ENCODE results near the gene TBC1D14.

The TBC1D14 gene

GRCh38 chr4:7049295-7049694 is 139.7 kb downstream of the TBC1D14 start:
- no peak for DNase-seq

DNA sequence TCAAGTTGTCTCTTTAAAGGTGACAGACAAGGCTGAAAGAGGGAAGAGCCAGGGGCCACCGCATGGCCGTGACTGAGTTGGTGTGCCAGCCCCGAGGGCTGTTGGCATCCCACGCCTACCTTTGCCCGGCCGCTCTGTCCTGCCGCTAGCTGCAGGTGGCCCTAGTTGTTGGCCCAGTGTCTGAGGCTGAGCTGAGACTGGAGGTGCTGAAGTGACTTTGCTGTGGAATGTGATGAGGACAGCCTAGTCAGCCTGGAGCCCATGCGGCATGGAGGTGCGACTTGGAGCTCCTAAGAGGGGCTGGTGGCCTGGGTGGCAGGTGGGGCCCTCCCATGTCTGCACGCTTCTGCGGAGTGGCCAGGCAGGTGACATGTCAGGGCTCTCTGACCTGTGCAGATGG is 140.1 kb downstream of the TBC1D14 start:
- no peak for DNase-seq

GRCh38 chr4:7050481-7051143 is 141.0 kb downstream of the TBC1D14 start:
- no peak for DNase-seq

GRCh38 chr4:7051144-7051495 is 141.5 kb downstream of the TBC1D14 start:
- no peak for DNase-seq

DNA sequence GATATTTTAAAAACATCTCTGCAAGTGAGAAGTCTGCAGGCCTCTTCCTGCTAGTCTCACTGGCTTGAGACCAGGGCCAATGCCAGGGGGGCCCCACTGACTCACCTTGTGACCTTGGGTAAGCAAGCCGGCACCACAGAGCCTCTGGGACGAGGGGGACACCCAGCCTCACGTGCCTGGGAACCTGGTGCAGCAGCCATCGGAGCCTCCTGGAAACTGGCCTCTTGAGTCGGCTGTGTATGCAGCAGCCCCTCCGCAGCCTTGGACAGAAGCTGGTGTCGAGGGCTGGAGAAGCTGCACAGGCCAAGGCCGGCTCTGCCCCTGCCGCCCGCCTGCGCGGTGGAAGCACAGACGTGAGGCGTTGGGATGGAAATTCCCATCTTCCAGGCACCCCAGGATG is 142.3 kb downstream of the TBC1D14 start:
- DNase-seq: no peak

- DNase-seq: no peak
Measured at GRCh38 chr4:7052313-7052712, 142.7 kb downstream of the TBC1D14 start.

GRCh38 chr4:7052923-7053715 is 143.5 kb downstream of the TBC1D14 start:
- no peak for DNase-seq

DNA sequence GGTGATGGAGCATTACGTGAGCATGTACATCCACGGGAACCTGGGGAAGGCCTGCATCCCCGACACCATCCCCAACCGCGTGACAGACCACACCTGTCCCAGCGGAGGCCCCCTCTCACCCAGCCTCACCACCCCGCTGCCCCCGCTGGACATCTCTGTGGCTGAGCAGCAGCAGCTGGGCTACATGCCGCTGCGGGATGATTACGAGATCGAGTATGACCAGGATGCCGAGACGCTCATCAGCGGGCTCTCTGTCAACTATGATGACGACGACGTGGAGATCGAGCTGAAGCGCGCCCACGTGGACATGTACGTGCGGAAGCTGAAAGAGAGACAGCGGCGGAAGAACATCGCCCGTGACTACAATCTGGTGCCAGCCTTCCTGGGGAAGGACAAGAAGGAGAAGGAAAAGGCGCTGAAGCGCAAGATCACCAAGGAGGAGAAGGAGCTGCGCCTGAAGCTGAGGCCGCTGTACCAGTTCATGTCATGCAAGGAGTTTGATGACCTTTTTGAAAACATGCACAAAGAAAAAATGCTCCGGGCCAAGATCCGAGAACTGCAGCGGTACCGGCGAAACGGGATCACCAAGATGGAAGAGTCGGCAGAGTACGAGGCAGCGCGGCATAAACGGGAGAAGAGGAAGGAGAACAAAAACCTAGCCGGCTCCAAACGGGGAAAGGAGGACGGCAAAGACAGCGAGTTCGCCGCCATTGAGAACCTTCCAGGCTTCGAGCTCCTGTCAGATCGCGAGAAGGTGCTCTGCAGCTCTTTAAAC is 144.7 kb downstream of the TBC1D14 start:
- no peak for DNase-seq

GRCh38 chr4:7055111-7055989 is 145.7 kb downstream of the TBC1D14 start:
- peak; percentile 52 for DNase-seq

GRCh38 chr4:7055990-7056325 is 146.3 kb downstream of the TBC1D14 start:
- DNase-seq: no peak

DNA sequence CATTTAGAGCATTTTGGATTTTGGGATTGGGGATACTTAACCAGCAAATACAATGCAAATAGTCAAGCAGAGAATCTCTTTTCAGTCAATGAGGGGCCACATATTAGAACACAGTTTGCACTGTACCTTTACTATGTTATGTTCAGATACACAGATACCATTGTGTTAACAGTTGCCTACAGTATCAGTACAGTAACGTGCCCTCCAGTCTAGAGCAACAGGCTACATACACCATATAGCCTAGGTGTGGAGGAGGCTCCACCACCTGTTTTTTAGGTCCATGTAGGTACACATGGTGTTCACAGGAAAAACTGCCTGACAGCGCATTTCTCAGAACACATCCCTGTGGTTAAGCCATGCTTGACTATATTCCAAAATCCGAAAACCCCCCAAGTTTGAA is 149.2 kb downstream of the TBC1D14 start:
- DNase-seq: no peak

- no peak for DNase-seq
Measured at GRCh38 chr4:7059662-7060061, 150.0 kb downstream of the TBC1D14 start.

- no peak for DNase-seq
Measured at GRCh38 chr4:7060346-7061150, 150.9 kb downstream of the TBC1D14 start.

- no peak for DNase-seq
Measured at GRCh38 chr4:7061815-7062214, 152.2 kb downstream of the TBC1D14 start.

- DNase-seq: no peak
Measured at GRCh38 chr4:7062816-7063215, 153.2 kb downstream of the TBC1D14 start.

GRCh38 chr4:7063362-7063761 is 153.7 kb downstream of the TBC1D14 start:
- no peak for DNase-seq

GRCh38 chr4:7066006-7066405 is 156.4 kb downstream of the TBC1D14 start:
- no peak for DNase-seq

DNA sequence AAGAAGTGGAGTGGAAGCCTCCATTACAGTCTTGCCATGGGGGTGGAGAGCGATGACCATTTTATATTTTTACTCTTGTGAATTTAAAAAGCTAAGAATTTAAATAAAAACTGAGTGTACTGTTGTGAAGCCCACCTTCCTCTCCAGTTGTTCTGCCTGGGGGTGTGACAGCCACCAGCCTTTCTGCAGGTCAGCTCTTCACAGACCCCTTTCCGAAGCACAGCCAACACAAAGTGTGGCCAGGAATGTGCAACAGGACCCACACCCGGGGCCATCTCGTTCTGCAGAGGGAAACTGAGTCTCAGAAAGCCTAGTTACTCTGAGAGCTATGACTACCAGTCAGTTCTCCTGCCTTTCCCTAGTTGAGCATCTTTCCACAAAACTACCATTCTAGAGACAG is 156.9 kb downstream of the TBC1D14 start:
- DNase-seq: no peak

DNA sequence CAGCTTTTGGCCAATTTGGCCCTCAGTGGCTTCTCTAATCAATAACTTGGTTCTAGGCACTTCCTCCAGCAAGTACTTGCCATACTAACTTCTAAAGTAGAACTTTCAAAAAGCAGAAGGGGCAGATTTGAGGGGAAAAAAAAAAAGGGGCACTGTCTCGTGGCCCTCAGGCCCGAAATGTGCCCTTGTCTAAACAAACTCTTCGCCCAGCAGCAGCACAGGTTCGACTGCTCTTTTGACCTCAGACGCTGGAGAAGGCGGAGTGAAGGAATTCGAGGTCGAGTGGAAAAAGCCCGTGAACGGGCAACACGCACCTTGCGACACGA is 157.5 kb downstream of the TBC1D14 start:
- DNase-seq: no peak

GRCh38 chr4:7067452-7068278 is 158.0 kb downstream of the TBC1D14 start, which contains the start of gene GRPEL1:
Gene GRPEL1, minus strand, starts transcription at chr4:7068064. Its CDS starts 32 bp downstream, at chr4:7068032.
- DNase-seq: peak; percentile 100

DNA sequence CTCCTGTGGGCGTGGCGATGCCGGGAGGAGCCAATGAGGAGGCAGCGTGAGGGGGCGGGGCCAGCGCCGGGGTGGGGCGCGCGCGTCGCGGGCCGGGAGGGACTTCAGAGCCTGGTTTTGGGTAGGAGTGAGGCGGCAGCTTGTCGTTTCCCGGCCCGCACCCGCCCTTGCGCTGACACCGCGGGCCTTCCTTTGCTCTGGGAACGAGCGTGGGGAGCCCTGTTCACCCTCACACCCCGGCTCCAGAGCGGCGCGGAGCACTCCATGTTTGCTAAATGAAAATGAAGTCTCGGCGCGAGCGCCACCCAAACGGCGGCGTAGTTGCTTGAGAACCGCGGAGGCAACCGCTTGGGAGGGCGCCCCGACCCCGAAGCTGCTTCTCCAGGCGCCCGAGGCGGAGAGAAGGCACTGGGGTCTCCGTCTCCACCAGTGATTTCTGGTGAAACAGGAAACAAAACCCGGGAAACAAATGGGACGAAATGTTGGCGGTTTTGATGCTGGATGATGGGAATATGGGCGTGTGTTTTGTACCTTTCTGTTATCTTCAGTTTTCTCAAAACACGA is 158.7 kb downstream of the TBC1D14 start:
- DNase-seq: no peak
